Stimulated activated CD4-positive, alpha-beta T cell treated with anti-CD3 and anti-CD28 coated beads, Interleukin-4, amount 100 ng/mL, for 48 hours (primary cell): ENCODE results near the gene ITGBL1.
"Not testable (repeated sequence)": the region's sequence is repeated elsewhere in the genome, so short reads cannot be mapped to it uniquely, and the experiment has no call there.

ENCODE experiments used
- DNase-seq, 2 donors: peaks; one replicate each; pipeline ENCODE4 v3.0.0-alpha.2; 2020; ENCODE audit warnings: low read depth in 2 of 2

The ITGBL1 gene

GRCh38 chr13:101512650-101513049 is 60.2 kb downstream of the ITGBL1 start:
- DNase-seq: no peak

- no peak for DNase-seq
Observed at GRCh38 chr13:101514100-101514499, 61.6 kb downstream of the ITGBL1 start.

GRCh38 chr13:101514695-101515275 is 62.3 kb downstream of the ITGBL1 start:
- DNase-seq: no peak

- DNase-seq: no peak
Observed at GRCh38 chr13:101515504-101515903, 63.0 kb downstream of the ITGBL1 start.

GRCh38 chr13:101516262-101516661 is 63.8 kb downstream of the ITGBL1 start:
- no peak for DNase-seq

- no peak for DNase-seq
Observed at GRCh38 chr13:101520672-101521071, 68.2 kb downstream of the ITGBL1 start.

GRCh38 chr13:101521371-101521770 is 68.9 kb downstream of the ITGBL1 start:
- no peak for DNase-seq

GRCh38 chr13:101522607-101523006 is 70.1 kb downstream of the ITGBL1 start:
- DNase-seq: no peak

GRCh38 chr13:101523154-101524131 is 71.0 kb downstream of the ITGBL1 start:
- no peak for DNase-seq

GRCh38 chr13:101527130-101527529 is 74.7 kb downstream of the ITGBL1 start:
- DNase-seq: no peak

GRCh38 chr13:101529422-101529821 is 76.9 kb downstream of the ITGBL1 start:
- DNase-seq: no peak

GRCh38 chr13:101530293-101530692 is 77.8 kb downstream of the ITGBL1 start:
- no peak for DNase-seq

- no peak for DNase-seq
Observed at GRCh38 chr13:101535192-101535746, 82.8 kb downstream of the ITGBL1 start.

GRCh38 chr13:101536079-101536478 is 83.6 kb downstream of the ITGBL1 start:
- no peak for DNase-seq

GRCh38 chr13:101544544-101544943 is 92.1 kb downstream of the ITGBL1 start:
- not testable (repeated sequence) for DNase-seq

GRCh38 chr13:101544979-101545378 is 92.5 kb downstream of the ITGBL1 start:
- no peak for DNase-seq

- DNase-seq: no peak
Observed at GRCh38 chr13:101545521-101545920, 93.0 kb downstream of the ITGBL1 start.

GRCh38 chr13:101552286-101552685 is 99.8 kb downstream of the ITGBL1 start:
- DNase-seq: no peak

- DNase-seq: no peak
Observed at GRCh38 chr13:101552786-101553185, 100.3 kb downstream of the ITGBL1 start.

- no peak for DNase-seq
Observed at GRCh38 chr13:101554420-101555125, 102.1 kb downstream of the ITGBL1 start.

GRCh38 chr13:101555610-101556009 is 103.1 kb downstream of the ITGBL1 start:
- DNase-seq: no peak

GRCh38 chr13:101556676-101557123 is 104.2 kb downstream of the ITGBL1 start:
- no peak for DNase-seq
